ENCODE results near the gene L3MBTL4. TPM values are rescaled to one million over a fixed set of nuclear protein-coding genes. Genes with fewer than 3 reads are reported as not detected.
"Not testable (repeated sequence)": the region's sequence is repeated elsewhere in the genome, so short reads cannot be mapped to it uniquely, and the experiment has no call there.

The L3MBTL4 gene
- total RNA-seq, 1 donor: 8.1 TPM

- DNase-seq (ENCODE audit: low read depth in 2 of 3, low spot score in 2 of 3): no peak
Observed at GRCh38 chr18:6406910-6407470, 7.7 kb downstream of the L3MBTL4 start.

GRCh38 chr18:6406075-6406909 is 8.4 kb downstream of the L3MBTL4 start:
- DNase-seq (ENCODE audit: low read depth in 2 of 3, low spot score in 2 of 3): no peak

- DNase-seq (ENCODE audit: low read depth in 2 of 3, low spot score in 2 of 3): no peak
Observed at GRCh38 chr18:6405237-6406074, 9.3 kb downstream of the L3MBTL4 start.

GRCh38 chr18:6404834-6405233 is 9.9 kb downstream of the L3MBTL4 start:
- no peak for DNase-seq (ENCODE audit: low read depth in 2 of 3, low spot score in 2 of 3)

- no peak for DNase-seq (ENCODE audit: low read depth in 2 of 3, low spot score in 2 of 3)
Observed at GRCh38 chr18:6401687-6402086, 13.0 kb downstream of the L3MBTL4 start.

GRCh38 chr18:6399776-6400175 is 14.9 kb downstream of the L3MBTL4 start:
- DNase-seq (ENCODE audit: low read depth in 2 of 3, low spot score in 2 of 3): no peak

- no peak for DNase-seq (ENCODE audit: low read depth in 2 of 3, low spot score in 2 of 3)
Observed at GRCh38 chr18:6397931-6398566, 16.7 kb downstream of the L3MBTL4 start.

GRCh38 chr18:6396847-6397246 is 17.9 kb downstream of the L3MBTL4 start:
- no peak for DNase-seq (ENCODE audit: low read depth in 2 of 3, low spot score in 2 of 3)

GRCh38 chr18:6396276-6396675 is 18.4 kb downstream of the L3MBTL4 start:
- DNase-seq (ENCODE audit: low read depth in 2 of 3, low spot score in 2 of 3): no peak

GRCh38 chr18:6389005-6389404 is 25.7 kb downstream of the L3MBTL4 start:
- no peak for DNase-seq (ENCODE audit: low read depth in 2 of 3, low spot score in 2 of 3)

GRCh38 chr18:6382963-6383362 is 31.7 kb downstream of the L3MBTL4 start:
- no peak for DNase-seq (ENCODE audit: low read depth in 2 of 3, low spot score in 2 of 3)

- not testable (repeated sequence) for DNase-seq (ENCODE audit: low read depth in 2 of 3, low spot score in 2 of 3)
Observed at GRCh38 chr18:6377473-6377872, 37.2 kb downstream of the L3MBTL4 start.

GRCh38 chr18:6376433-6377229 is 38.1 kb downstream of the L3MBTL4 start:
- DNase-seq (ENCODE audit: low read depth in 2 of 3, low spot score in 2 of 3): no peak

- DNase-seq (ENCODE audit: low read depth in 2 of 3, low spot score in 2 of 3): no peak
Observed at GRCh38 chr18:6374935-6375529, 39.7 kb downstream of the L3MBTL4 start.

- no peak for DNase-seq (ENCODE audit: low read depth in 2 of 3, low spot score in 2 of 3)
Observed at GRCh38 chr18:6374340-6374739, 40.4 kb downstream of the L3MBTL4 start.

GRCh38 chr18:6373187-6373586 is 41.5 kb downstream of the L3MBTL4 start:
- no peak for DNase-seq (ENCODE audit: low read depth in 2 of 3, low spot score in 2 of 3)

GRCh38 chr18:6370886-6371635 is 43.6 kb downstream of the L3MBTL4 start:
- no peak for DNase-seq (ENCODE audit: low read depth in 2 of 3, low spot score in 2 of 3)

GRCh38 chr18:6370410-6370809 is 44.3 kb downstream of the L3MBTL4 start:
- no peak for DNase-seq (ENCODE audit: low read depth in 2 of 3, low spot score in 2 of 3)

- DNase-seq (ENCODE audit: low read depth in 2 of 3, low spot score in 2 of 3): no peak
Observed at GRCh38 chr18:6368017-6368416, 46.7 kb downstream of the L3MBTL4 start.

All from hematopoietic multipotent progenitor cell (in vitro differentiated cells).